Breast epithelium (tissue), 3 donors: ENCODE measurements around the gene GABRR2.

Experiments
- CTCF ChIP-seq, 3 donors: fragments of 450-650 bp; IDR thresholded peaks; one replicate each; pipeline ENCODE4 v1.5.1; 2016 to 2017; ENCODE audit warnings: antibody characterized with exemption in 3 of 3, mild to moderate bottlenecking in 3 of 3, moderate library complexity in 3 of 3
- POLR2AphosphoS5 ChIP-seq, 3 donors: sonication (generic); formaldehyde crosslinking; IDR thresholded peaks; one replicate each; pipeline ENCODE4 v1.6.1; 2017; ENCODE audit warnings: antibody characterized with exemption in 3 of 3

GRCh38 chr6:89260310-89260709 lies 54.8 kb downstream of the GABRR2 start:
- no peak for TF ChIP-seq CTCF (IDR thresholded peaks at IDR 0.05)
- TF ChIP-seq POLR2AphosphoS5 (IDR thresholded peaks at IDR 0.05) = no peak
